Activated CD8-positive, alpha-beta memory T cell treated with anti-CD3 and anti-CD28 coated beads for 1 hour (primary cell): ENCODE results near the gene RIMS1.

Source experiments
- DNase-seq, 2 donors: peaks; one replicate each; pipeline ENCODE4 v3.0.0-alpha.2; 2020; ENCODE audit warnings: low read depth in 1 of 2; ENCODE audit errors: extremely low read depth in 1 of 2

RIMS1 gene

GRCh38 chr6:72084992-72085569 lies 198.7 kb downstream of the RIMS1 start:
- no peak for DNase-seq

- no peak for DNase-seq
Measured at GRCh38 chr6:72094506-72094905, 208.2 kb downstream of the RIMS1 start.

GRCh38 chr6:72102561-72102960 lies 216.2 kb downstream of the RIMS1 start:
- DNase-seq: no peak

- DNase-seq: no peak
Measured at GRCh38 chr6:72111611-72112010, 225.3 kb downstream of the RIMS1 start.

GRCh38 chr6:72130327-72130726 lies 244.0 kb downstream of the RIMS1 start:
- no peak for DNase-seq

GRCh38 chr6:72132427-72132826 lies 246.1 kb downstream of the RIMS1 start:
- DNase-seq: no peak

GRCh38 chr6:72132851-72133250 lies 246.5 kb downstream of the RIMS1 start:
- DNase-seq: no peak

- DNase-seq: no peak
Measured at GRCh38 chr6:72133324-72133723, 247.0 kb downstream of the RIMS1 start.

GRCh38 chr6:72140795-72141194 lies 254.4 kb downstream of the RIMS1 start:
- no peak for DNase-seq

GRCh38 chr6:72149715-72150114 lies 263.4 kb downstream of the RIMS1 start:
- no peak for DNase-seq

- DNase-seq: no peak
Measured at GRCh38 chr6:72151742-72152141, 265.4 kb downstream of the RIMS1 start.

GRCh38 chr6:72175916-72176315 lies 289.6 kb downstream of the RIMS1 start:
- no peak for DNase-seq

GRCh38 chr6:72182337-72183246 lies 296.2 kb downstream of the RIMS1 start:
- no peak for DNase-seq

GRCh38 chr6:72203983-72204382 lies 317.6 kb downstream of the RIMS1 start:
- no peak for DNase-seq

GRCh38 chr6:72205500-72205899 lies 319.1 kb downstream of the RIMS1 start:
- DNase-seq: no peak

GRCh38 chr6:72206606-72207005 lies 320.3 kb downstream of the RIMS1 start:
- no peak for DNase-seq

- no peak for DNase-seq
Measured at GRCh38 chr6:72212686-72213085, 326.3 kb downstream of the RIMS1 start.

- no peak for DNase-seq
Measured at GRCh38 chr6:72213654-72214053, 327.3 kb downstream of the RIMS1 start.

- no peak for DNase-seq
Measured at GRCh38 chr6:72216222-72217068, 330.1 kb downstream of the RIMS1 start.

- no peak for DNase-seq
Measured at GRCh38 chr6:72217626-72218025, 331.3 kb downstream of the RIMS1 start.

- DNase-seq: no peak
Measured at GRCh38 chr6:72218125-72218524, 331.8 kb downstream of the RIMS1 start.
